Esophagus muscularis mucosa (tissue), 4 donors: Measurements from ENCODE around the gene KDF1. TPM values are rescaled to one million over a fixed set of nuclear protein-coding genes. Genes with fewer than 3 reads are reported as not detected.

ENCODE experiments used
- DNase-seq: peaks from one replicate; pipeline ENCODE4 v3.0.0-alpha.2; 2017; ENCODE audit errors: extremely low spot score
- H3K27ac ChIP-seq, 4 donors: fragments of 200-600 bp; sonication (generic); replicated peaks in 1 of 4; 1 replicate in 3 of 4; 2 replicates in 1 of 4; pipeline ENCODE4 v1.5.1; 2016 to 2019; ENCODE audit warnings: mild to moderate bottlenecking in 1 of 4
- H3K27me3 ChIP-seq, 4 donors: fragments of 200-600 bp; sonication (generic); one replicate each; pipeline versions ENCODE4 v1.5.1 to v1.6.0; 2016 to 2019
- H3K36me3 ChIP-seq, 4 donors: fragments of 200-600 bp; sonication (generic); one replicate each; pipeline ENCODE4 v1.5.1; 2016 to 2019
- H3K4me1 ChIP-seq, 4 donors: fragments of 200-600 bp; sonication (generic); one replicate each; pipeline ENCODE4 v1.5.1; 2016 to 2019
- H3K4me3 ChIP-seq, 4 donors: fragments of 200-600 bp; sonication (generic); 1 replicate in 2 of 4; 2 replicates in 2 of 4; pipeline ENCODE4 v1.5.1; 2016 to 2019; ENCODE audit warnings: mild to moderate bottlenecking in 4 of 4, moderate library complexity in 1 of 4
- H3K9me3 ChIP-seq, 4 donors: fragments of 200-600 bp; sonication (generic); 1 replicate in 3 of 4; 2 replicates in 1 of 4; pipeline ENCODE4 v1.5.1; 2016 to 2019
- EP300 ChIP-seq: sonication (generic); formaldehyde crosslinking; IDR thresholded peaks from one replicate; pipeline ENCODE4 v1.6.1; 2017; ENCODE audit warnings: antibody characterized with exemption
- POLR2A ChIP-seq: fragments of 450-650 bp; IDR thresholded peaks from one replicate; pipeline ENCODE4 v1.6.1; 2017; ENCODE audit warnings: antibody characterized with exemption, moderate library complexity, mild to moderate bottlenecking, low read depth
- POLR2AphosphoS5 ChIP-seq, 2 donors: sonication (generic); formaldehyde crosslinking; IDR thresholded peaks; one replicate each; pipeline ENCODE4 v1.6.1; 2017; ENCODE audit warnings: antibody characterized with exemption in 2 of 2
- WGBS: methylation state at CpG from one replicate; pipeline ENCODE4 v1.1.5; 2018; 5-methylcytosine and 5-hydroxymethylcytosine counted together
- intact Hi-C: fragments of 100-400 bp; cut with DNase I; formaldehyde crosslinking; loops from one replicate; pipeline ENCODE4 v1.15.1; 2023
- total RNA-seq, 4 donors: library from RNA; depleted of rRNA; stranded (reverse); fragments of >200 nt; gene quantifications; one replicate each; pipeline versions ENCODE4 v1.1.0 to v1.2.1, GENCODE V29; 2016
- TF ChIP-seq, protein P1 (sequence below), 3 experiments: fragments of 200-600 bp in 2 of 3; fragments of 450-650 bp in 1 of 3; sonication (generic) in 2 of 3; IDR thresholded peaks; one replicate each; pipeline ENCODE4 v1.5.1; 2017 to 2019; ENCODE audit warnings: antibody characterized with exemption in 3 of 3, mild to moderate bottlenecking in 2 of 3, moderate library complexity in 1 of 3

The KDF1 gene
- total RNA-seq, 4 donors from 2014 or later, result 0.33 to 0.42 TPM; not detected in 2

DNA sequence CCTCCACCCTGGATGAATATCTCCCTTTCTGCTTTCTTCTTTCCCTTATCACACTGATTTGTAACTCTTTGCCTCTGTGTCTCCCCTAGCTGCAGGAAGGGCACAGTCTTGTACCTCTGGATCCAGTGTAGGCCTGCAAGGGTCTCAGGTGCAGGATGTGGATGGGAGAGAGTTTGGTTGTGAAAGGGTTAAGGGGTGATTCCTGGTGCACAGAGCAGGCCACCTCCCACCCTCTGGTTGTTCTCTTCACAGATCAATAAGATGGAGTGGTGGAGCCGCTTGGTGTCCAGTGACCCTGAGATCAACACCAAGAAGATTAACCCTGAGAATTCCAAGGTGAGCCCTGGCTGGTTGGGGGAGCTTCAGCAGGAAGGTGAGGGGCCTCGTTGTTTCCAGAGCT is 15.1 kb downstream of the KDF1 start:
- 93% methylated on average over 2 of the region's 2 CpGs for WGBS
- TF ChIP-seq EP300 (no peak), POLR2A (no peak), POLR2AphosphoS5 (IDR thresholded peaks at IDR 0.05) (no peak)
- TF ChIP-seq, protein P1, sequence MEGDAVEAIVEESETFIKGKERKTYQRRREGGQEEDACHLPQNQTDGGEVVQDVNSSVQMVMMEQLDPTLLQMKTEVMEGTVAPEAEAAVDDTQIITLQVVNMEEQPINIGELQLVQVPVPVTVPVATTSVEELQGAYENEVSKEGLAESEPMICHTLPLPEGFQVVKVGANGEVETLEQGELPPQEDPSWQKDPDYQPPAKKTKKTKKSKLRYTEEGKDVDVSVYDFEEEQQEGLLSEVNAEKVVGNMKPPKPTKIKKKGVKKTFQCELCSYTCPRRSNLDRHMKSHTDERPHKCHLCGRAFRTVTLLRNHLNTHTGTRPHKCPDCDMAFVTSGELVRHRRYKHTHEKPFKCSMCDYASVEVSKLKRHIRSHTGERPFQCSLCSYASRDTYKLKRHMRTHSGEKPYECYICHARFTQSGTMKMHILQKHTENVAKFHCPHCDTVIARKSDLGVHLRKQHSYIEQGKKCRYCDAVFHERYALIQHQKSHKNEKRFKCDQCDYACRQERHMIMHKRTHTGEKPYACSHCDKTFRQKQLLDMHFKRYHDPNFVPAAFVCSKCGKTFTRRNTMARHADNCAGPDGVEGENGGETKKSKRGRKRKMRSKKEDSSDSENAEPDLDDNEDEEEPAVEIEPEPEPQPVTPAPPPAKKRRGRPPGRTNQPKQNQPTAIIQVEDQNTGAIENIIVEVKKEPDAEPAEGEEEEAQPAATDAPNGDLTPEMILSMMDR (IDR thresholded peaks at IDR 0.05), result no peak
- H3K36me3 ChIP-seq, result peaks cover 46 to 67% (median 65%) of the 10 kb centered on the region in 4 donors

GRCh38 chr1:26942656-26943055 is 17.6 kb downstream of the KDF1 start:
- no peak overlapping the region for H3K4me3 ChIP-seq
- TF ChIP-seq POLR2A (no peak), EP300 (no peak), POLR2AphosphoS5 (IDR thresholded peaks at IDR 0.05) (no peak)
- TF ChIP-seq, protein P1 (IDR thresholded peaks at IDR 0.05), result no peak
- H3K4me1 ChIP-seq, result peaks cover 0 to 8% (median 0%) of the 10 kb centered on the region in 4 donors
- H3K27me3 ChIP-seq, result no peaks in the 10 kb centered on the region
- intact Hi-C loops, result no loop called here
- no peak overlapping the region for H3K27ac ChIP-seq
- DNase-seq, result no peak
- peaks cover 46 to 79% (median 71%) of the 10 kb centered on the region in 4 donors for H3K36me3 ChIP-seq
- H3K9me3 ChIP-seq, result no peaks in the 10 kb centered on the region
- WGBS, result 91% methylated on average over 12 of the region's 12 CpGs

More for the DNA sequence above, 15.1 kb downstream of the KDF1 start:
- Histone ChIP-seq H3K27ac (no peak overlapping the region), H3K4me1 (peaks cover 0 to 4% (median 0%) of the 10 kb centered on the region in 4 donors), H3K9me3 (no peaks in the 10 kb centered on the region), H3K4me3 (no peak overlapping the region), H3K27me3 (no peaks in the 10 kb centered on the region)
- intact Hi-C loops, result no loop called here
- no peak for DNase-seq

GRCh38 chr1:26941311-26941710 is 19.0 kb downstream of the KDF1 start:
- Histone ChIP-seq H3K27ac (no peak overlapping the region), H3K4me1 (peaks cover 0 to 8% (median 0%) of the 10 kb centered on the region in 4 donors), H3K9me3 (no peaks in the 10 kb centered on the region), H3K4me3 (no peak overlapping the region), H3K36me3 (peaks cover 46 to 79% (median 65%) of the 10 kb centered on the region in 4 donors), H3K27me3 (no peaks in the 10 kb centered on the region)
- 95% methylated on average over 10 of the region's 10 CpGs for WGBS
- TF ChIP-seq POLR2AphosphoS5 (IDR thresholded peaks at IDR 0.05), result no peak
- TF ChIP-seq POLR2A, result no peak
- TF ChIP-seq, protein P1 (IDR thresholded peaks at IDR 0.05), result no peak
- TF ChIP-seq EP300, result no peak
- no peak for DNase-seq
- intact Hi-C loops, result no loop called here

DNA sequence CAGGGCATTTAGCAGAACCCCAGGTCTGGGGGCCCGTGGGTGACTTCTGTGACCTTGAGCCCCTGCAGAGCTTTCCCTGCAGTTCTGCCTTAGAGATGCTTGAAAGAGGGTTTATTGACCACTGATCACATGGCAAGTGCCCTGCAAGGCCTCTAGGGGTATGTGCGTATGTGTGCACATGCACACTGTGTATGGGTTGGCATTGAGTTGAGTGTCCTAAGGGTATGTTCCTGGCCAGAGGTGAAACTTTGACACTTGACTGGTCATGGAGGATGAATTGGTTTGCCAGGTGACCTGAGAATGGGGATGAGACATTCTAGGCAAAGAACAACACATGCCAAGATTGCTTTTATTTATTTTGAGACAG is 21.6 kb downstream of the KDF1 start:
- Histone ChIP-seq H3K36me3 (peaks cover 23 to 75% (median 58%) of the 10 kb centered on the region in 4 donors), H3K9me3 (no peaks in the 10 kb centered on the region), H3K4me1 (peaks cover 0 to 4% (median 0%) of the 10 kb centered on the region in 4 donors), H3K27ac (no peak overlapping the region), H3K27me3 (no peaks in the 10 kb centered on the region), H3K4me3 (no peak overlapping the region)
- intact Hi-C loops, result no loop called here
- no peak for TF ChIP-seq EP300
- TF ChIP-seq POLR2AphosphoS5 (IDR thresholded peaks at IDR 0.05), result no peak
- WGBS, result 95% methylated on average over 2 of the region's 2 CpGs
- DNase-seq, result no peak

DNA sequence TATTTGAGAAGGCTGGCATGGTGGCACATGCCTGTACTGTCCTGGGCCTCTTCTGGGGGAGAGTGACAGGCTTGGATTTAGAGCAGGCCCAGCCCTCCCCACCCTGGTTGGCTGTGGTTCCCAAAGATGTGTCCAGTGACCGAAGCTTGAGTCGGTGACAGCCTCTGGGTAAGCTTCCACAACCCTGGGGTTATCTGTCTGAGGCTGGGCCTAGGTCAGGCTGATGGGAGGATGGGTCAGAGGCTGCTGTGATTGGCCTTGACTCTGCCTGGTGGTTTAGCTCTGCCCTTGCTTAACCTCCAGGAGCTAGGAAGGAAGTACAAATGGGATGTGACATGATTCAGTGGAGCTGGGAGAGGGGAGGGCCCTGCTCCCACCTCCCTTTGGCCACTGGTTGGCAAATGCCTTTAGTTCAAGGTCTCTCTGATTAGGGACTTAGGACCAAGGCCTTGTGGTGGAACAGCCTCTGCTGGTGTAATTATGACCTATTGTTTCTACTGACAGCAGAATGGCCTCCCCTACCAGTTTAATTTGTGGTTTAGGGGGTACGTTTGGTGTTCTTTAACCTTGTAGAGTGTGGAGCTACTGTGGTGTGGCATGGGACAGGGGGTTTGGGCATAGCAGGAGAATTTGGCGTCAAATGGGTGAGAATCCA is 22.1 kb downstream of the KDF1 start:
- 81% methylated on average over 4 of the region's 4 CpGs for WGBS
- Histone ChIP-seq H3K27me3 (no peaks in the 10 kb centered on the region), H3K4me3 (no peak overlapping the region), H3K36me3 (peaks cover 18 to 75% (median 58%) of the 10 kb centered on the region in 4 donors), H3K4me1 (peaks cover 0 to 4% (median 0%) of the 10 kb centered on the region in 4 donors), H3K27ac (no peak overlapping the region), H3K9me3 (no peaks in the 10 kb centered on the region)
- intact Hi-C loops, result no loop called here
- TF ChIP-seq POLR2AphosphoS5 (IDR thresholded peaks at IDR 0.05), result no peak
- TF ChIP-seq, protein P1 (IDR thresholded peaks at IDR 0.05), result no peak
- TF ChIP-seq POLR2A, result no peak
- no peak for TF ChIP-seq EP300
- no peak for DNase-seq
